ENCODE results near the gene NINJ2. TPM values are rescaled to one million over a fixed set of nuclear protein-coding genes. Genes with fewer than 3 reads are reported as not detected.
A peak's percentile ranks its signal among the peaks of the same experiment; 100 is the strongest.

NINJ2 gene
- total RNA-seq, 4 donors from 2014 or later: 1.4 to 8.0 (median 5.6) TPM

GRCh38 chr12:659090-659683 lies 4.1 kb downstream of the NINJ2 start:
- Histone ChIP-seq H3K4me1 (no peaks in the 10 kb centered on the region), H3K9me3 (no peaks in the 10 kb centered on the region), H3K36me3 (no peaks in the 10 kb centered on the region), H3K4me3 (no peak overlapping the region), H3K27ac (no peak overlapping the region), H3K27me3 (no peaks in the 10 kb centered on the region)
- TF ChIP-seq POLR2AphosphoS5 (IDR thresholded peaks at IDR 0.05) (no peak), EP300 (IDR thresholded peaks at IDR 0.05; ENCODE audit: low read depth) (no peak), POLR2A (IDR thresholded peaks at IDR 0.05) (no peak)
- TF ChIP-seq, protein P1, sequence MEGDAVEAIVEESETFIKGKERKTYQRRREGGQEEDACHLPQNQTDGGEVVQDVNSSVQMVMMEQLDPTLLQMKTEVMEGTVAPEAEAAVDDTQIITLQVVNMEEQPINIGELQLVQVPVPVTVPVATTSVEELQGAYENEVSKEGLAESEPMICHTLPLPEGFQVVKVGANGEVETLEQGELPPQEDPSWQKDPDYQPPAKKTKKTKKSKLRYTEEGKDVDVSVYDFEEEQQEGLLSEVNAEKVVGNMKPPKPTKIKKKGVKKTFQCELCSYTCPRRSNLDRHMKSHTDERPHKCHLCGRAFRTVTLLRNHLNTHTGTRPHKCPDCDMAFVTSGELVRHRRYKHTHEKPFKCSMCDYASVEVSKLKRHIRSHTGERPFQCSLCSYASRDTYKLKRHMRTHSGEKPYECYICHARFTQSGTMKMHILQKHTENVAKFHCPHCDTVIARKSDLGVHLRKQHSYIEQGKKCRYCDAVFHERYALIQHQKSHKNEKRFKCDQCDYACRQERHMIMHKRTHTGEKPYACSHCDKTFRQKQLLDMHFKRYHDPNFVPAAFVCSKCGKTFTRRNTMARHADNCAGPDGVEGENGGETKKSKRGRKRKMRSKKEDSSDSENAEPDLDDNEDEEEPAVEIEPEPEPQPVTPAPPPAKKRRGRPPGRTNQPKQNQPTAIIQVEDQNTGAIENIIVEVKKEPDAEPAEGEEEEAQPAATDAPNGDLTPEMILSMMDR (IDR thresholded peaks at IDR 0.05): no peak
- 65 to 86% methylated on average over 3 to 5 of the region's 5 CpGs for WGBS, 2 donors (ENCODE audit: low coverage in 1 of 2)
- in situ Hi-C loops (cut with MboI; ENCODE audit: low pct_ligation_motif_present in 1 of 4, low pct_unique_long_range_greater_than_20kb in 1 of 4, low sequenced_read_pairs in 3 of 4): no loop called here
- DNase-seq: no peak
- intact Hi-C loops (cut with DNase I; ENCODE audit: low total_unique reads): no loop called here

DNA sequence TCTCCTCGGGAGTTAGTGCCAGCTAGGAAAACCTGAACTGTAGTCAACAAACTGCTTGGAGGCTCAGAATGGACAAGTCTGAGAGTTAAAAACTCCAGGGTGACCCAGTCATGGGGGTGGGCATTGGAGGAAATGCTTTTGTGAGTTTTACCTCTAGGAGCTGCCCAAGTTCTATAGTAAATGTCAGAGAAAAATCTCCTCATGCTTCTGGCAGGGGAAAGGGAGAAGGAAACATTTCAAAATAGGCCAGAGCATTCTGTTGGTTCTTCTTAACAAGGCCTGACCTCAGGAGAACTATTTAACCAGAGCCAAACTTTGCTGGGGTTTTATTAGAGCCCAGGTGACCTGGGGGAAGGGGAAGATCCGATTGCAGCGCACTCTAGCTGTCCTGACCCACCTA lies 12.3 kb downstream of the NINJ2 start:
- 84% methylated on average over 3 of the region's 3 CpGs; no CpG with 5 or more reads in 1 of the 2 donors for WGBS, 2 donors (ENCODE audit: low coverage in 1 of 2)
- H3K36me3 ChIP-seq: no peaks in the 10 kb centered on the region
- no peak overlapping the region for H3K4me3 ChIP-seq
- TF ChIP-seq EP300 (IDR thresholded peaks at IDR 0.05; ENCODE audit: low read depth) (no peak), POLR2A (IDR thresholded peaks at IDR 0.05) (no peak), POLR2AphosphoS5 (IDR thresholded peaks at IDR 0.05) (no peak)
- TF ChIP-seq, protein P1 (IDR thresholded peaks at IDR 0.05): no peak
- no peaks in the 10 kb centered on the region for H3K9me3 ChIP-seq
- H3K4me1 ChIP-seq: peaks cover 3 to 10% (median 6%) of the 10 kb centered on the region in 4 donors
- intact Hi-C loops (cut with DNase I; ENCODE audit: low total_unique reads) (loop anchor here (2.0 kb wide), 1 partner anchor 44 kb away; no protein-coding TSS in a partner anchor), in situ Hi-C loops (cut with MboI; ENCODE audit: low pct_ligation_motif_present in 1 of 4, low pct_unique_long_range_greater_than_20kb in 1 of 4, low sequenced_read_pairs in 3 of 4) (no loop called here)
- no peaks in the 10 kb centered on the region for H3K27me3 ChIP-seq
- no peak for DNase-seq
- H3K27ac ChIP-seq: no peak overlapping the region

- Histone ChIP-seq H3K36me3 (no peaks in the 10 kb centered on the region), H3K4me1 (peaks cover 6 to 36% (median 27%) of the 10 kb centered on the region in 4 donors), H3K27me3 (no peaks in the 10 kb centered on the region), H3K9me3 (no peaks in the 10 kb centered on the region), H3K4me3 (no peak overlapping the region), H3K27ac (peak overlapping the region in 3 of 4 donors; percentile 94 to 98 (median 96))
- no peak for TF ChIP-seq POLR2AphosphoS5 (IDR thresholded peaks at IDR 0.05)
- TF ChIP-seq, protein P1 (IDR thresholded peaks at IDR 0.05): no peak
- TF ChIP-seq EP300 (IDR thresholded peaks at IDR 0.05; ENCODE audit: low read depth): no peak
- TF ChIP-seq POLR2A (IDR thresholded peaks at IDR 0.05): no peak
- in situ Hi-C loops (cut with MboI; ENCODE audit: low pct_ligation_motif_present in 1 of 4, low pct_unique_long_range_greater_than_20kb in 1 of 4, low sequenced_read_pairs in 3 of 4): no loop called here
- intact Hi-C loops (cut with DNase I; ENCODE audit: low total_unique reads): no loop called here
- no peak for DNase-seq
- WGBS, 2 donors (ENCODE audit: low coverage in 1 of 2): 69 to 88% methylated on average over 3 to 7 of the region's 7 CpGs
These were observed 15.7 kb downstream of the NINJ2 start for GRCh38 chr12:647385-648085.

GRCh38 chr12:646442-647384 lies 16.5 kb downstream of the NINJ2 start:
- intact Hi-C loops (cut with DNase I; ENCODE audit: low total_unique reads): no loop called here
- H3K27ac ChIP-seq: peak overlapping the region; percentile 93 to 98 (median 95)
- in situ Hi-C loops (cut with MboI; ENCODE audit: low pct_ligation_motif_present in 1 of 4, low pct_unique_long_range_greater_than_20kb in 1 of 4, low sequenced_read_pairs in 3 of 4): no loop called here
- 81 to 82% methylated on average over 5 to 14 of the region's 14 CpGs for WGBS, 2 donors (ENCODE audit: low coverage in 1 of 2)
- H3K4me3 ChIP-seq: no peak overlapping the region
- no peak for DNase-seq
- no peaks in the 10 kb centered on the region for H3K36me3 ChIP-seq
- no peaks in the 10 kb centered on the region for H3K9me3 ChIP-seq
- no peak for TF ChIP-seq POLR2AphosphoS5 (IDR thresholded peaks at IDR 0.05)
- TF ChIP-seq POLR2A (IDR thresholded peaks at IDR 0.05): no peak
- TF ChIP-seq, protein P1 (IDR thresholded peaks at IDR 0.05): no peak
- TF ChIP-seq EP300 (IDR thresholded peaks at IDR 0.05; ENCODE audit: low read depth): no peak
- H3K4me1 ChIP-seq: peaks cover 6 to 42% (median 29%) of the 10 kb centered on the region in 4 donors
- no peaks in the 10 kb centered on the region for H3K27me3 ChIP-seq
